Smooth muscle cell (in vitro differentiated cells): ENCODE data around the gene CLEC16A. TPM values are rescaled to one million over a fixed set of nuclear protein-coding genes. Genes with fewer than 3 reads are reported as not detected.

Experiments
- DNase-seq: peaks from one replicate; lab custom pipeline; 2025; ENCODE audit not compliant: unreplicated experiment; lab: John Stamatoyannopoulos, UW
- H2AFZ ChIP-seq: fragments of 200-600 bp; sonication (generic); 2 replicates; pipeline ENCODE4 v1.6.0; 2016; ENCODE audit warnings: antibody characterized with exemption, low read depth, mild to moderate bottlenecking
- H3F3A ChIP-seq: fragments of 200-600 bp; sonication (generic); 2 replicates; pipeline ENCODE4 v1.6.0; 2017; ENCODE audit warnings: antibody characterized with exemption, low read depth
- H3K27ac ChIP-seq: fragments of 200-600 bp; sonication (generic); 2 replicates; pipeline ENCODE4 v1.5.1; 2016; ENCODE audit warnings: low read depth, mild to moderate bottlenecking
- H3K27me3 ChIP-seq: fragments of 200-600 bp; sonication (generic); 2 replicates; pipeline ENCODE4 v1.6.1; 2016; ENCODE audit warnings: low read depth, mild to moderate bottlenecking
- H3K36me3 ChIP-seq: fragments of 200-600 bp; sonication (generic); 2 replicates; pipeline ENCODE4 v1.5.1; 2016; ENCODE audit warnings: low read depth
- H3K4me1 ChIP-seq: fragments of 200-600 bp; sonication (generic); 2 replicates; pipeline ENCODE4 v1.5.1; 2016; ENCODE audit warnings: low read depth
- H3K4me2 ChIP-seq: fragments of 200-600 bp; sonication (generic); 2 replicates; pipeline ENCODE4 v1.6.0; 2016; ENCODE audit warnings: mild to moderate bottlenecking
- H3K4me3 ChIP-seq: fragments of 200-600 bp; sonication (generic); 2 replicates; pipeline ENCODE4 v1.5.1; 2016; ENCODE audit warnings: mild to moderate bottlenecking
- H3K79me2 ChIP-seq: fragments of 200-600 bp; sonication (generic); 2 replicates; pipeline ENCODE4 v1.6.0; 2016; ENCODE audit warnings: low read depth, mild to moderate bottlenecking
- H3K9ac ChIP-seq: fragments of 200-600 bp; sonication (generic); 2 replicates; pipeline ENCODE4 v1.6.0; 2016; ENCODE audit warnings: low read depth
- H3K9me3 ChIP-seq: fragments of 200-600 bp; sonication (generic); replicated peaks from 2 replicates; pipeline ENCODE4 v1.5.1; 2016; ENCODE audit warnings: low read depth
- H4K20me1 ChIP-seq: fragments of 200-600 bp; sonication (generic); 2 replicates; pipeline ENCODE4 v1.6.0; 2016; ENCODE audit warnings: low read depth
- CTCF ChIP-seq: fragments of 200-600 bp; sonication (generic); IDR thresholded peaks from 2 replicates; pipeline ENCODE4 v1.5.1; 2017; ENCODE audit warnings: borderline replicate concordance, mild to moderate bottlenecking, antibody characterized with exemption; ENCODE audit not compliant: insufficient read depth, poor library complexity, severe bottlenecking
- WGBS: methylation state at CpG from one replicate; pipeline ENCODE4 v1.1.7; 2016; ENCODE audit warnings: low lambda C conversion rate; 5-methylcytosine and 5-hydroxymethylcytosine counted together
- polyA plus RNA-seq: library from polyadenylated mRNA; unstranded; fragments of >200 nt; fragmentation: Nextera tagmentation; extraction: Ambion mirVana; gene quantifications from 2 replicates; pipeline ENCODE4 v1.2.1, GENCODE V29; 2016
- total RNA-seq: library from RNA; depleted of rRNA; stranded (reverse); fragments of >200 nt; gene quantifications from 2 replicates; pipeline ENCODE4 v1.2.3, GENCODE V29; 2014

The CLEC16A gene
- total and polyA plus RNA-seq, 2 experiments from 2014 or later, result 12.6 to 16.2 TPM

GRCh38 chr16:11082108-11082859 lies 137.9 kb downstream of the CLEC16A start:
- 97% methylated on average over 16 of the region's 16 CpGs for WGBS
- no peak overlapping the region for H3K27ac ChIP-seq
- no peak overlapping the region for H3K4me3 ChIP-seq
- H3K9me3 ChIP-seq, result no peaks in the 10 kb centered on the region
- H3F3A ChIP-seq, result peaks cover 41% of the 10 kb centered on the region
- TF ChIP-seq CTCF, result no peak
- H3K9ac ChIP-seq, result no peak overlapping the region
- no peaks in the 10 kb centered on the region for H3K79me2 ChIP-seq
- no peak overlapping the region for H2AFZ ChIP-seq
- H4K20me1 ChIP-seq, result peaks cover 14% of the 10 kb centered on the region
- H3K36me3 ChIP-seq, result no peaks in the 10 kb centered on the region
- H3K4me1 ChIP-seq, result peaks cover 19% of the 10 kb centered on the region
- DNase-seq, result no peak
- no peak overlapping the region for H3K4me2 ChIP-seq
- H3K27me3 ChIP-seq, result no peaks in the 10 kb centered on the region

- Histone ChIP-seq H3K9ac (no peak overlapping the region), H3F3A (peaks cover 37% of the 10 kb centered on the region), H3K36me3 (no peaks in the 10 kb centered on the region), H3K4me2 (no peak overlapping the region), H3K27me3 (no peaks in the 10 kb centered on the region), H3K4me3 (no peak overlapping the region), H4K20me1 (peaks cover 14% of the 10 kb centered on the region), H3K9me3 (no peaks in the 10 kb centered on the region), H3K79me2 (no peaks in the 10 kb centered on the region), H2AFZ (no peak overlapping the region), H3K4me1 (peaks cover 21% of the 10 kb centered on the region), H3K27ac (peak overlapping the region; percentile 87)
- DNase-seq, result no peak
- TF ChIP-seq CTCF, result no peak
- WGBS, result 96% methylated on average over 2 of the region's 2 CpGs
These were observed 138.6 kb downstream of the CLEC16A start for GRCh38 chr16:11082860-11083388.

GRCh38 chr16:11084484-11084875 lies 140.1 kb downstream of the CLEC16A start:
- Histone ChIP-seq H3K4me3 (no peak overlapping the region), H3K36me3 (no peaks in the 10 kb centered on the region), H3K9me3 (no peaks in the 10 kb centered on the region), H3K79me2 (no peaks in the 10 kb centered on the region), H3F3A (peaks cover 24% of the 10 kb centered on the region), H3K27ac (peak overlapping the region; percentile 87), H3K4me1 (peaks cover 18% of the 10 kb centered on the region), H4K20me1 (peaks cover under 1% of the 10 kb centered on the region), H3K9ac (no peak overlapping the region), H3K27me3 (no peaks in the 10 kb centered on the region), H3K4me2 (peak overlapping the region; percentile 66), H2AFZ (no peak overlapping the region)
- TF ChIP-seq CTCF, result no peak
- WGBS, result 29% methylated on average over 11 of the region's 11 CpGs
- no peak for DNase-seq
